Measurements from ENCODE around the gene CD209.
"Not testable (repeated sequence)": the region's sequence is repeated elsewhere in the genome, so short reads cannot be mapped to it uniquely, and the experiment has no call there.

CD209 gene

GRCh38 chr19:7769171-7769570 is 21.8 kb upstream of the CD209 start:
- no peak for DNase-seq (ENCODE audit: low read depth in 2 of 2)

GRCh38 chr19:7767487-7767886 is 20.2 kb upstream of the CD209 start:
- no peak for DNase-seq (ENCODE audit: low read depth in 2 of 2)

GRCh38 chr19:7766535-7766934 is 19.2 kb upstream of the CD209 start:
- DNase-seq (ENCODE audit: low read depth in 2 of 2): no peak

GRCh38 chr19:7765043-7765442 is 17.7 kb upstream of the CD209 start:
- DNase-seq (ENCODE audit: low read depth in 2 of 2): not testable (repeated sequence)

- DNase-seq (ENCODE audit: low read depth in 2 of 2): not testable (repeated sequence)
Measured at GRCh38 chr19:7764157-7764556, 16.8 kb upstream of the CD209 start.

GRCh38 chr19:7763696-7764095 is 16.4 kb upstream of the CD209 start:
- no peak for DNase-seq (ENCODE audit: low read depth in 2 of 2)

DNA sequence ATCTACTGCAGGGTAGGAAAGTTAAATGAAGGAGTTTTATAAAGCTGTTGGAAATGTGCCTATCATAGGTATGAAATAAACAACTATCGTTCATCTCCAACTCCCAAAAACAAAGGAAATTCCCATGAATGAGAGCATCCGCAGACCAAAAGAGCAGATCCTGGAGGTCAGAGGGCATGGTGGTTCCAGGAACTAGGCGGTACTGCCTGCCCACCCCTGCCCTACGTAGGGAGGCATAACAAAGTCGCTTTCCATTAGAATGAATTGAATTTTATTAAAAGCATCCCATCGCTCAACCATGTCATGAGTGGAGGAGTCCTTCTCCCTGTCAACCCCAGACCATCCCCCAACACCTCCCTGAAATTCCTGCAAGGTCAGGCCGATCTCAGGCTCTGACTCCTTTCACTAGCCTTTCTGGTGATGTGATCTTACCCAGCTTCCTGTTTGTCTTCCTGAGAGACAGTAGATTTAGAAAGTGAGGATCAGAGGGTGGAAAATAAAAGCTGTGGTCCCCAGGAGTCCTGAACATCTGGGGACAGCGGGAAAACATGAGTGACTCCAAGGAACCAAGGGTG is 15.5 kb upstream of the CD209 start, which contains the start of gene CLEC4M:
Gene CLEC4M (plus strand): TSS at position 525 of the 575 bp plus-strand sequence. CDS start 24 bp downstream, at position 549.
- DNase-seq (ENCODE audit: low read depth in 2 of 2): no peak

GRCh38 chr19:7759156-7759555 is 11.8 kb upstream of the CD209 start:
- no peak for DNase-seq (ENCODE audit: low read depth in 2 of 2)

GRCh38 chr19:7757358-7757757 is 10.0 kb upstream of the CD209 start:
- DNase-seq (ENCODE audit: low read depth in 2 of 2): no peak

- no peak for DNase-seq (ENCODE audit: low read depth in 2 of 2)
Measured at GRCh38 chr19:7756258-7756657, 8.9 kb upstream of the CD209 start.

GRCh38 chr19:7751157-7751783 is 3.9 kb upstream of the CD209 start:
- DNase-seq (ENCODE audit: low read depth in 2 of 2): no peak

DNA sequence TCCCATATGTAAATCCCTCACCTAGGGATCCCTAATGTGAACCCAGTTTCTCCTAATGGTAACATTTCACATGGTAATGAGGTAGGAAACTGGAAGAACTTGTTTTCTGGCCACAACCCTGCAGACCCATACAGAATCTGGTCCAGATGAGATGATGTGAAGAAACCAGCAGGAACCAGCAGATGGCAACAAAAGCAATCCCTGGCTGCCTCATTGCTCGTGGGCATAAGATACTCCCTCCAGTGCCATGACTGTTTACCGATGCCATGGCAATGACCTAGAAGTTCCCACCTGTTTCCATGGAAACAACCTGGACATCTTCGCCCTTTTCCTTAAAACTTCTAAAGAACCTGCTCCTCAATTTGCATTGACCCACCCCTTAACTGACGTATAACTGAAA is 1.4 kb upstream of the CD209 start:
- DNase-seq (ENCODE audit: low read depth in 2 of 2): no peak

GRCh38 chr19:7748171-7748570 is 837 bp upstream of the CD209 start:
- no peak for DNase-seq (ENCODE audit: low read depth in 2 of 2)

DNA sequence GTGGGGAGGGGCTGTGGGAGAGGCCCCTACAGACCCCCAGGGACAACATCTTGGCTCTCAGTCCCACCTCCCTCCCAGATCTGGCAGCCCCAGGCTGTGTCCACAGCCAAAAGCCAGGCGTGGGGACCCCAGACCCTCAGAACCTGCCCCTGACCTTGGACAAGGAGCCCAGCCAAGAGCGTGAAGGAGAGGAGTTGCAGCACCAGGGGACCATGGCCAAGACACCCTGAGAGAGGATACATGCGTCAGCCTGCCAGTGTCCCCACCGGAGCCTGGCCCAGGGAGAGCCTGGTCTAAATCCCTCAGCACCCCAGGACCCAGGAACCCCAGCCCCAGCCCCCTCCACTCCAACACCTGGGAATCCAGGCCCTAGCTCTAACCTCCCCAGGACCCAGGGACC is 1.0 kb downstream of the CD209 start:
- DNase-seq (ENCODE audit: low read depth in 2 of 2): not testable (repeated sequence)

GRCh38 chr19:7744871-7745650 is 2.3 kb downstream of the CD209 start:
- DNase-seq (ENCODE audit: low read depth in 2 of 2): no peak

DNA sequence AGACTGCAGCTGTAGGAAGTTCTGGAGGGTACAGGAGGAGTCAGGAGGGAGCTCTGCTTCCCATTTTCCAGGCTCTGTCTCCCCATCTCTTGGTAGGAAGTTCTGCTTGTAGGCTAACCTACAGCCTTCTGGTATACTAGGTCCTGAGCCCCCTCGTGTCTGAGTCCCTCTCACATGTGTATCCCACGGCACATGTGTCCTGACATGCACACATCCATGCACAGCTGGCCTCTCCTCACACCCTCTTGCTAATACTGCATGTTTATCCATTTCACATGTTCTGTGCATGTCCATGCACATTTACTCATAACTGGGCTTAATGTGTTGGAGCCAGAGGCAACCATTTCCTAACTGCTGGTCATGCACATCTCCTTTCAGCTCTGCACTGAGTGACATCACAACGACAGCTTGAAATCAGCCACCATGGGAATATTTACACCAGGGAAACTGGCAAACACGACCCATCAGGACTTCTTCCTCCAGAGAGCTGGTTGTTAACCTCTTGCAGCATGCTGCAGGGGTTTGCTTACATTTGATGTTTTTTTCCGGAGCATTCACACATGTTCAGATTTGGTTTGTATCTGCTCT is 3.0 kb downstream of the CD209 start:
- no peak for DNase-seq (ENCODE audit: low read depth in 2 of 2)

DNA sequence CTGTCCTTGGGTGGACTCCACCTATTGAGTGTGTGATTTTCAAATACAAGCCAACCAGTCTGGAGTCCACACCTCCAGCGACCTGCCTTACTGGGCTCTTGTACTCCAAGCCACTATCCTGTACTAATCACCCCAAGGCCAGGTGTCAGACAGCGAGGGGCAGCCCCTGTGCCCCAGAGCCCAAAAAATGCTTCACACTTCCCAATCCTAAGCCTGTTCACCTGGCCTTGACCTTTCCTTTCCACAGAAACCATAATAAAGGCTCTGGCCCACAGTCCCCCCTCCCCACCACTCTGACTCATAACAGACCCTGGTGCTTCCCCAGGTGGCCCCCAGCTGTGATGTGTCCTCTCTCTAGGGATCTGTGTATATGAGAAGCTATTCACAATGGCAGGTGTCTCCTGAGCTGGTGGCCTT is 3.9 kb downstream of the CD209 start:
- DNase-seq (ENCODE audit: low read depth in 2 of 2): no peak

DNA sequence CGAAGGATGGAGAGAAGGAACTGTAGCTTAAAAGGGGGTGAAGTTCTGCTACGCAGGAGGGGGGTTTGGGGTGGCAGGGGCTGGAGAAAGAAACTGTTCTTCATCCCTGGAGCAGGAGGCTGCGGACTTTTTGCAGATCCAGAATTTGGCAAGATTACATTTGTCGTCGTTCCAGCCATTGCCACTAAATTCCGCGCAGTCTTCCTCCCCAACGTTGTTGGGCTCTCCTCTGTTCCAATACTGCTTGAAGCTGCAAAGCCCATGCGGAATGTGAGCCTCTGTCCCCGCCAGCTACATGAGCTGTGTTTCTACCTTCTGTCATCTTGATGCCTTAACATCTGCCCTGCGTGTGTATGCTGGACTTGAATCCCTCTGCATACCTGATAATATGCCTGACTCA is 4.3 kb downstream of the CD209 start:
- no peak for DNase-seq (ENCODE audit: low read depth in 2 of 2)

- no peak for DNase-seq (ENCODE audit: low read depth in 2 of 2)
Measured at GRCh38 chr19:7742575-7742974, 4.8 kb downstream of the CD209 start.

- DNase-seq (ENCODE audit: low read depth in 2 of 2): no peak
Measured at GRCh38 chr19:7740682-7741054, 6.7 kb downstream of the CD209 start.

GRCh38 chr19:7739801-7740681 is 7.3 kb downstream of the CD209 start:
- DNase-seq (ENCODE audit: low read depth in 2 of 2): no peak
